Measurements from ENCODE around the gene SEPTIN7. TPM values are rescaled to one million over a fixed set of nuclear protein-coding genes. Genes with fewer than 3 reads are reported as not detected.

Gene SEPTIN7
- total and polyA plus RNA-seq, 2 of the 13 experiments (the other 11 are each of a cell fraction or from before 2014, with no cell fraction given) = 103 to 129 TPM

- TF ChIP-seq LBX2 (CRISPR knock-in tag; IDR thresholded peaks at IDR 0.05; ENCODE audit: borderline replicate concordance) (no peak), BHLHE40 (IDR thresholded peaks at IDR 0.05; ENCODE audit: low read length) (no peak), IRF2 (CRISPR knock-in tag; IDR thresholded peaks at IDR 0.05) (peak; percentile 44; the same call in 1 of the 2 replicates), ARNT2 (CRISPR knock-in tag; IDR thresholded peaks at IDR 0.05; ENCODE audit: low read depth) (peak; percentile 87), ZZZ3 (CRISPR knock-in tag; IDR thresholded peaks at IDR 0.05; ENCODE audit: borderline replicate concordance) (no peak), UBTF (CRISPR knock-in tag; IDR thresholded peaks at IDR 0.05) (peak; percentile 52; the same call in 1 of the 2 replicates), NR2F1 (CRISPR knock-in tag; IDR thresholded peaks at IDR 0.05) (no peak), NFATC3 (CRISPR knock-in tag; IDR thresholded peaks at IDR 0.05) (no peak), MXD4 (CRISPR knock-in tag; IDR thresholded peaks at IDR 0.05) (0 out of 2 replicates have a peak, but pooled peaks have one; percentile 46), ZNF607 (CRISPR knock-in tag; IDR thresholded peaks at IDR 0.05; ENCODE audit: borderline replicate concordance) (peak; percentile 3; the same call in 1 of the 2 replicates), ATM (IDR thresholded peaks at IDR 0.05; ENCODE audit: borderline replicate concordance) (no peak), THAP8 (CRISPR knock-in tag; IDR thresholded peaks at IDR 0.05; ENCODE audit: borderline replicate concordance) (no peak), ZNF350 (CRISPR knock-in tag; IDR thresholded peaks at IDR 0.05; ENCODE audit: borderline replicate concordance, low read depth) (peak; percentile 52; the same call in 1 of the 2 replicates), KMT2B (CRISPR knock-in tag; IDR thresholded peaks at IDR 0.05) (peak; percentile 87), ZNF614 (CRISPR knock-in tag; IDR thresholded peaks at IDR 0.05; ENCODE audit: borderline replicate concordance) (peak; percentile 82), JUN (CRISPR knock-in tag; IDR thresholded peaks at IDR 0.05) (no peak)
- TF ChIP-seq, protein P1, sequence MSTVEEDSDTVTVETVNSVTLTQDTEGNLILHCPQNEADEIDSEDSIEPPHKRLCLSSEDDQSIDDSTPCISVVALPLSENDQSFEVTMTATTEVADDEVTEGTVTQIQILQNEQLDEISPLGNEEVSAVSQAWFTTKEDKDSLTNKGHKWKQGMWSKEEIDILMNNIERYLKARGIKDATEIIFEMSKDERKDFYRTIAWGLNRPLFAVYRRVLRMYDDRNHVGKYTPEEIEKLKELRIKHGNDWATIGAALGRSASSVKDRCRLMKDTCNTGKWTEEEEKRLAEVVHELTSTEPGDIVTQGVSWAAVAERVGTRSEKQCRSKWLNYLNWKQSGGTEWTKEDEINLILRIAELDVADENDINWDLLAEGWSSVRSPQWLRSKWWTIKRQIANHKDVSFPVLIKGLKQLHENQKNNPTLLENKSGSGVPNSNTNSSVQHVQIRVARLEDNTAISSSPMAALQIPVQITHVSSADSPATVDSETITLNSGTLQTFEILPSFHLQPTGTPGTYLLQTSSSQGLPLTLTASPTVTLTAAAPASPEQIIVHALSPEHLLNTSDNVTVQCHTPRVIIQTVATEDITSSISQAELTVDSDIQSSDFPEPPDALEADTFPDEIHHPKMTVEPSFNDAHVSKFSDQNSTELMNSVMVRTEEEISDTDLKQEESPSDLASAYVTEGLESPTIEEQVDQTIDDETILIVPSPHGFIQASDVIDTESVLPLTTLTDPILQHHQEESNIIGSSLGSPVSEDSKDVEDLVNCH (CRISPR knock-in tag; IDR thresholded peaks at IDR 0.05) = no peak
- TF ChIP-seq, protein P2, sequence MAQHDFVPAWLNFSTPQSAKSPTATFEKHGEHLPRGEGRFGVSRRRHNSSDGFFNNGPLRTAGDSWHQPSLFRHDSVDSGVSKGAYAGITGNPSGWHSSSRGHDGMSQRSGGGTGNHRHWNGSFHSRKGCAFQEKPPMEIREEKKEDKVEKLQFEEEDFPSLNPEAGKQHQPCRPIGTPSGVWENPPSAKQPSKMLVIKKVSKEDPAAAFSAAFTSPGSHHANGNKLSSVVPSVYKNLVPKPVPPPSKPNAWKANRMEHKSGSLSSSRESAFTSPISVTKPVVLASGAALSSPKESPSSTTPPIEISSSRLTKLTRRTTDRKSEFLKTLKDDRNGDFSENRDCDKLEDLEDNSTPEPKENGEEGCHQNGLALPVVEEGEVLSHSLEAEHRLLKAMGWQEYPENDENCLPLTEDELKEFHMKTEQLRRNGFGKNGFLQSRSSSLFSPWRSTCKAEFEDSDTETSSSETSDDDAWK (CRISPR knock-in tag; IDR thresholded peaks at IDR 0.05) = no peak
- TF ChIP-seq, protein P3, sequence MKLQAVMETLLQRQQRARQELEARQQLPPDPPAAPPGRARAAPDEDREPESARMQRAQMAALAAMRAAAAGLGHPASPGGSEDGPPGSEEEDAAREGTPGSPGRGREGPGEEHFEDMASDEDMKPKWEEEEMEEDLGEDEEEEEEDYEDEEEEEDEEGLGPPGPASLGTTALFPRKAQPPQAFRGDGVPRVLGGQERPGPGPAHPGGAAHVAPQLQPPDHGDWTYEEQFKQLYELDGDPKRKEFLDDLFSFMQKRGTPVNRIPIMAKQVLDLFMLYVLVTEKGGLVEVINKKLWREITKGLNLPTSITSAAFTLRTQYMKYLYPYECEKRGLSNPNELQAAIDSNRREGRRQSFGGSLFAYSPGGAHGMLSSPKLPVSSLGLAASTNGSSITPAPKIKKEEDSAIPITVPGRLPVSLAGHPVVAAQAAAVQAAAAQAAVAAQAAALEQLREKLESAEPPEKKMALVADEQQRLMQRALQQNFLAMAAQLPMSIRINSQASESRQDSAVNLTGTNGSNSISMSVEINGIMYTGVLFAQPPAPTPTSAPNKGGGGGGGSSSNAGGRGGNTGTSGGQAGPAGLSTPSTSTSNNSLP (IDR thresholded peaks at IDR 0.05; ENCODE audit: low read depth, low read length) = no peak
- TF ChIP-seq, protein P4, sequence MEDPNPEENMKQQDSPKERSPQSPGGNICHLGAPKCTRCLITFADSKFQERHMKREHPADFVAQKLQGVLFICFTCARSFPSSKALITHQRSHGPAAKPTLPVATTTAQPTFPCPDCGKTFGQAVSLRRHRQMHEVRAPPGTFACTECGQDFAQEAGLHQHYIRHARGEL (CRISPR knock-in tag; IDR thresholded peaks at IDR 0.05) = no peak
These were observed at the start of gene SEPTIN7 (continued) for GRCh38 chr7:35800718-35801391.

Measured in HepG2 (cell line).